22Rv1 (cell line): Measurements from ENCODE around the gene CA12.

Experiments used
- H3K27ac ChIP-seq: fragments of 450-650 bp; 2 replicates; pipeline ENCODE4 v1.5.1; 2017
- CTCF ChIP-seq: fragments of 450-650 bp; IDR thresholded peaks from 2 replicates; pipeline ENCODE4 v1.5.1; 2017; ENCODE audit warnings: mild to moderate bottlenecking
- ZFX ChIP-seq: fragments of 450-650 bp; IDR thresholded peaks from 2 replicates; pipeline ENCODE4 v1.6.1; 2017; ENCODE audit warnings: antibody characterized with exemption, borderline replicate concordance

The CA12 gene

GRCh38 chr15:63370764-63371163 is 10.9 kb downstream of the CA12 start:
- H3K27ac ChIP-seq = no peak overlapping the region
- no peak for TF ChIP-seq CTCF
- no peak for TF ChIP-seq ZFX

- H3K27ac ChIP-seq = no peak overlapping the region
- TF ChIP-seq CTCF (no peak), ZFX (no peak)
These were observed 11.9 kb downstream of the CA12 start for GRCh38 chr15:63369781-63370180.

GRCh38 chr15:63369296-63369695 is 12.3 kb downstream of the CA12 start:
- no peak overlapping the region for H3K27ac ChIP-seq
- TF ChIP-seq CTCF (no peak), ZFX (no peak)

GRCh38 chr15:63368503-63368902 is 13.1 kb downstream of the CA12 start:
- TF ChIP-seq ZFX (no peak), CTCF (no peak)
- no peak overlapping the region for H3K27ac ChIP-seq

- peak overlapping the region; percentile 33 for H3K27ac ChIP-seq
- TF ChIP-seq ZFX = no peak
- no peak for TF ChIP-seq CTCF
These were observed 13.7 kb downstream of the CA12 start for GRCh38 chr15:63367900-63368299.

- no peak for TF ChIP-seq ZFX
- H3K27ac ChIP-seq = peak overlapping the region; percentile 33
These were observed 14.3 kb downstream of the CA12 start for GRCh38 chr15:63367390-63367789.

GRCh38 chr15:63366451-63366850 is 15.2 kb downstream of the CA12 start:
- no peak overlapping the region for H3K27ac ChIP-seq
- TF ChIP-seq ZFX (no peak), CTCF (no peak)

- no peak overlapping the region for H3K27ac ChIP-seq
- TF ChIP-seq CTCF (no peak), ZFX (no peak)
These were observed 16.4 kb downstream of the CA12 start for GRCh38 chr15:63365273-63365680.
